Fibroblast of skin of left biceps (primary cell): ENCODE data around the gene EVC.
"Not testable (repeated sequence)": the region's sequence is repeated elsewhere in the genome, so short reads cannot be mapped to it uniquely, and the experiment has no call there.

ENCODE experiments used
- DNase-seq, 2 experiments: peaks; one replicate each; pipeline ENCODE4 v3.0.0-alpha.2; 2013; ENCODE audit warnings: low read depth in 2 of 2

Gene EVC

DNA sequence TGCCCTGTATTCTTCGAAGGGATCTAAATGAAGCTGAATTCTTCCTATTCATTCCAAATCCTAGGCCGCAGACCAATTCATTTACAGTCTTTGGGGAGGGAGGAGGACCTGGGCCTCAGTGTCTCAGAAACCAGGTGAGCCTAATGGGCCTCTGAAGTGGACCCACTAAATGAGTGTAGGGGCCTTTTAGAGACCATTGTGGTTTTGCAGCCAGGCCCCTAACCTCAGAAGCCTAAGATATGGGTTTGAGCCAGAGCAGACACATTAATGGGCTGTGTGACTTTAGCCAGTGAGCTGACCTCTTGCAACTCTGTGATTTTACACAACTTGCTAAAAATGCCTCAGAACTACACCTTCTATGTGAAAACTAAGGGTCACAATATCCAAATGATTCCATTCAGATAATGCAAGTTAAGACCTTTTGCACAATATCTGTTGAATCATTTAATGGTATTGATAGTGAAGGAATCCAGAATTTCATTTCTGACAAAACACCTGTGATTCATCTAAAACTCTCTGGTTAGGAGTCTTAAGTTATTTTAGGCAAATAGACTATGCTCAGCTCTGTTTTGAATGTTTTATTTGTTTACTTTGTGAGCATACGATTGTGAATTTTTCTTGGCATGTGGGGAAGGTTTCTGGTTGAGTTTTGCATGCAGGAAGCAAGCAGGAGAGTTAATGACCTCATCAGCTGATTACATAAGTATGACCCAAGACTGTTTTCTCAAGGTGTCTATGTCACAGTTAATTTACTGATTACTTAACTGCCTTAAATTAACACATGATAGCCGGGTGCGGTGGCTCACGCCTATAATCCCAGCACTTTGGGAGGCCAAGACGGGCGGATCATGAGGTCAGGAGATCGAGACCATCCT, 75.0 kb downstream of the EVC start:
- no peak for DNase-seq

DNA sequence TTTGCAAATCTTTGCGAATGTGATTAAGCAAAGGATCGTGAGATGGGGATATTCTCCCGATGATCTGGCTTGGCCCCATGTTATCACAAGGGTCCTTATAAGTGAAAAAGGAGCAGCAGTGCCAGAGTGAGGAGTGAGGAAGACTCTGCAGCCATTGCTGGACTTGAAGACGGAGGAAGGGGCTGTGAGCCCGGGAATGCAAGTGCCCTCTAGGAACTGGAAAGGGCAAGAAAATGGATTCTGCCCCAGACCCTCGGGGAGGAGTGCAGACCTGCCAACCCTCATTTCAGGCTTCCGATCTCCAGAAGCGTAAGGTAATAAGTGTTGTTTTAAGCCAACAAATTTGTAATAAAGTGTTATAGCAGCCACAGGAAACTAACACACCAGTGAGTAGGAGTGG, 76.3 kb downstream of the EVC start:
- DNase-seq: no peak

DNA sequence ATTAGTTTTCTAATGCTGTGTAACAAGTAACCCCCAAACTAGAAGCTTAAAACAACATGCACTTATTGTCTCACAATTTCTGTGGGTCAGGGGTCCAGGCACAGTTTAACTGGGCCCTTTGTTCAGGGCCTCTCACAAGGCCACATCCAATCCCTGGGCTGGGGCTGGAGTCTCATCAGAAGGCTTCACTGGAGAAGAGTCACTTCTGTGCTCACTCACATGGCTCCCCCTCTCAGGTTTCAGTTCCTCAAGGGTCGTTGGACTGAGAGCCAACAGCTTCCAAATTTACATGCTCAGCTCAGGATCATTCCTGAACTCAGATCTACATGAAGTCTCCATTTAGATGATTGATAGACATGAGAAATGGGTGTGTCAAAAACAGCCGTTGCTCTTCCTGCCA, 77.1 kb downstream of the EVC start:
- no peak for DNase-seq

DNA sequence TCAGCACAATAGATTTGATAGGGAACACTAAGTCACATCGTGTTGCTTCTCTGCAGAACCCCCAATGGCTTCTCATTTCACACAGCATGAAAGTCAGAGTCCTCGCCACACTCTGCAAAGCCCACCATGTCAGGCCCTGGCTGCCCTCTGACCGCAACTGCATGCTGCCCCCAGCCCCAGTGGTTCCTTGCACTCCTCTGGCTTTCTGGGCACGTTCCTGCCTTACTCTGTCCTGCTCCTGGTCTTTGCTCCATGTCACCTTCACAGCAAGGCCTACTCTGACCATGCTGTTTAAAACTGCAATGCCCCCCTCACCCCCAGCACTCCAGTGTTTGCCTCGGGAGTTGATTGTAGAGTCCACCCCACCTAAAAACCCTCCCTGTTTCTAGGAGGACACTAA, 78.1 kb downstream of the EVC start:
- no peak for DNase-seq

DNA sequence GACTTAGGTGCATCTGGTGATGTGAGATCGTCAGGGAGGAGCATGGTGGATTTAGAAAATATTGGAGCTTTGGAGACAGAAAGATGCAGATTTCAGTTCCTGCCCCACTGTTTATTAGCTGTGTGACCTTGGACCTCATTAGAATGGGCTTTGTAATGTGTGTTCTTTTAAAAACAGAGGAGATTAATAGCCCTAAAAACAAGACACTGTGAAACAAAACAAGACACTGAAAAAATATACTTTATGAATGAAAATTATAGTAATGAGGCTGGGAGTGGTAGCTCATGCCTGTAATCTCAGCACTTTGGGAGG, 79.5 kb downstream of the EVC start:
- no peak for DNase-seq

DNA sequence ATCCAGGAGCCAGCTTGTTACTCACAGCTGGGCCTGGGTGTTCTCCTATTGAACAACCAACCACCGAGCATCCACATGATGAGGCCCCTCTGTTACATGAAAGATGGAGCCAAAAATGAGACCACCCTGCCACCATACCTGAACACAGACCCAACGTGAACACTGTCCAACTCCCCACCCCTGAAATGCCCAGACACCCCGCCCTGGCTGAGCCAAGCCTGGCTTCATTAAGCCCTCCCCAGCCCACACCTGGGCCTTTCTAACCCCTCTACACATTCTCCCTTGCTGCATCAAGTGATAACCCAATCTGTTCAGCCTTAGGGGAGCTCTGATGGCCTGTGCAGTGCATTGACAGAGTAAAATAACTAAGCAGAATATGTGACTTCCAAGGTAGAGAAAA, 80.7 kb downstream of the EVC start:
- DNase-seq: no peak

DNA sequence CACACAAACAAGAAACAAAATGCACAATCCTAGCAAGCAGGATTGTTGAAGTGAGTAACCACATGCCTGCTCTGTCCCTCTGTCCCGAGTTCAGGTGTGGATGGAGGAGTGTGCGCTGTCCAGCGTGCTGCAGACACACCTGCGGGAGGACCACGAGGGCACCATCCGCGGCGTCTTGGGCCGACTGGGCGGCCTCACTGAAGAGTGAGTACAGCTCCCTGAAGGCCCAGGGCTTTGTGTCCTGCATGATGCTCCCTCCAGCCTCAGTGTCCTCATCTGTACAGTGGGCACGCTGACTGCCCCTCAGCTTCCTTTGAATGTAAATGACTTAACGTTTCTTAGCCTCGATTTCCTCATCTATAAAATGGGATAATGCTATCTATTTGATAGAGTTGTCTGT, 82.5 kb downstream of the EVC start:
- no peak for DNase-seq

DNA sequence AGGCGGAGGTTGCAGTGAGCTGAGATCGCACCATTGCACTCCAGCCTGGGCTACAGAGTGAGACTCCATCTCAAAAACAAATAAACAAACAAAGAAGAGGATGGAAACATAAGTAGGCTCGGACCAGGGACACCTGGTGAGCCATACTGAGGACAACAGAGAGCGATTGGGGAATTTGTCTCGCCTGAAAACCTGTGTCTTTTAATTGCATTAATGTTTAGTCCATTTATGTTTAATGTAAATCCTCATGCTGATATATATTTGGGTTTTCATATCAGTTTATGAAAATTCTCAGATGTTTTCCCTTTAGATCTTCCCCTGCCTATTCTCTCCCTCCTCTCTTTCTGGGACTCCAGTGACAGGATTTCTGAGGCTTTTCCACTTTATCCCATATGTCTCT, 84.6 kb downstream of the EVC start:
- no peak for DNase-seq

DNA sequence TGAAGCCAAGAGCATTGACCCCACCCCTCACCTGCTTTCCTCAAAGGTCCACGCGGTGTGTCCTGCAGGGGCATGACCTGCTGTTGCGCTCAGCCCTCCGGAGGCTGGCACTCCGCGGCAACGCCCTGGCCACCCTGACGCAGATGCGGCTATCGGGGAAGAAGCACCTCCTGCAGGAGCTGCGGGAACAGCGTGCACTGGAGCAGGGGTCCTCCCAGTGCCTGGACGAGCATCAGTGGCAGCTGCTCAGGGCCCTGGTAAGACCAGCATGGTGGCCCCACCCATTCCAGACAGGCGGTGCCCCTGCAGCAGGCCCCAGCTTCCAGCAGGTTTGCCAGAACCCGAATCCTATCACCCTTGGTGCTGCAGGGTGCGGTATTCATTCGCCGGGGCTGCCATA, 86.0 kb downstream of the EVC start:
- DNase-seq: no peak

DNA sequence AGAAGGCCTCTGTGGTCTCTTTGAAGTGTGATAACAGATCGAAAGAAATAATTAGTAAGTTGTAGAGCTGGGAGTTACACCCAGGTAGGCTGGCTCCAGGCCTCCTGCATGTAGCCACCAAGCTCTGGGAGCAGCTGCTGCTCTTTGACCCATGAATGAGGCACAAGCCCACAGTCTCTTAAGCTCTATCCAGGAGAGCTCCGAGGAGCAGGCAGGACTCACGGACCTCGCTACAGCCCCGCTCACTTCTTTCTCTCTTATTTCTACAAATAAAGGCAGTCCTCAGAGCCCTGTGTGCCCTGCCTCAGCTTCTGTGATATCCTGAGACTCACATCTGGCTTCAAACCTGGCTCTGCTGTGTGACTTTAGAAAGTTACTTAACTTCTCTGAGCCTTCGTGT, 86.9 kb downstream of the EVC start:
- no peak for DNase-seq

DNA sequence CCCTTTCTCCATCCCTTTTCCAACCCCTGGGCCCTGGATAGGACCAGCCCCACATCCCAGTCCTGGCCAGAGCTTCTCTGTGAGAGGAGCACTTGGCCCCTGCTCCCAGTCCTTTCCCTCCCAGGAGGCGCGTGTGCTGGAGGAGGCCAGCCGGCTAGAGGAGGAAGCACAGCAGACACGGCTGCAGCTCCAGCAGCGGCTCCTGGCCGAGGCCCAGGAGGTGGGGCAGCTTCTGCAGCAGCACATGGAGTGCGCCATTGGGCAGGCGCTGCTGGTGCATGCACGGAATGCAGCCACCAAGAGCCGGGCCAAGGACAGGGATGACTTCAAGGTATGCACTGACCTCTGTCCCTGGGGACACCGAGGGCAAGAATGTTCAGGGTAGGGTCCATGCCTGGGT, 87.5 kb downstream of the EVC start:
- no peak for DNase-seq

DNA sequence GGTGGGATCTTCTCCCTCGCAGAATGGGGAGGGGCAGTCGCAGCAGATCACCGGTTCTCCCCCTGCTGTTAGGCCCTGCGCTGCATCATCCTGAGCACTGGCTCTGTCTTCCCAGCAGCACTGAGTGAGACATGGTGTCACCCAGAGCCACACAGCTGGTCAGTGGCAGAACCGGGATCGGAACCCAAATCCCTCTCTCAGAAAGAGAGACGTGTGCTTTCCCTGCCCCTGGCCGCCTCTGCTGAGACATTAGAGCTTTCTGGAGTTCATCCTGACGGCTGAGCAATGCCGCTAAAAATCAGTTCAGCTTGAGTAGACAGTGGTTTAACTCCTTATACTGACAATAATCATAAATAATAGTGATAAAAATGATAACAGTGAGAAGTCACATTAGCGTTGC, 87.9 kb downstream of the EVC start:
- no peak for DNase-seq

DNA sequence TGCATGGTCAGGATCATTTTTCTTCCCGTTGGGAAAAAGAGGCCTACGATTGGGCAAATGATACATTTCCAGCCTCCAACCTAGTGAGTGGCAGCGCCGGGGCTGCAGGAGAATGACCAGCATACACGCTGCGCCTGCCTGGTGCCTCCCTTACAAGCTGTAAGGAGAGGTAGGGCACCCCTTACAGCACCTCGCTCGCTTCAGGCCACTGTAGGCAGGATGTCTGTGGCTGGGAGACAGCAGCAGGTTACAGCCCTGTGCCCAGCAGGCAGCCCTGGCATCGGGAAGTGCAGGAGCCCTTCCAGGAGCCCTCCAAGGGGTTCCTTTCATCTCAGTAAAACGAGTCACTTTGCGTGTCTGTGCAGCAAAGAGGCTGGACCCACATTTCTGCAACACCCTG, 88.4 kb downstream of the EVC start:
- DNase-seq: no peak

DNA sequence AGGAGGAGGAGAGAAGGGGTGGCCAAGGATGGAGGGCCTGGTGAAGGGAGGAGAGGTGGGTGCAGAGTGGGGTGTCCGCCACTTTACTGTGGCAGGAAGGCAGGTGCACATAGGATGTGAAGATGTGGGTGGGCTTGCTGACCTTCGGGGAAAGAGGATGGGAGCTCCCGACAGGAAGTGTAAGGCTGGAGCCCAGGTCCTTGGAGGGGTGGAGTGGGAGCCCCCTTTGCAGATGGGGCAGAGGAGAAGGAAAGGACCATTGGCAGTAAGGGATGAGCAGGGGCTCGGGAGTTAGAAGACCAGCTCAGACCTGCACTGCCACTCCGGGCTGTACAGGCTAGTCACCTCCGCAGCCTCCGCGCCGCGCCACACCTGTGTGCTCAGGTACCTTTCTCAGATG, 89.5 kb downstream of the EVC start:
- no peak for DNase-seq

DNA sequence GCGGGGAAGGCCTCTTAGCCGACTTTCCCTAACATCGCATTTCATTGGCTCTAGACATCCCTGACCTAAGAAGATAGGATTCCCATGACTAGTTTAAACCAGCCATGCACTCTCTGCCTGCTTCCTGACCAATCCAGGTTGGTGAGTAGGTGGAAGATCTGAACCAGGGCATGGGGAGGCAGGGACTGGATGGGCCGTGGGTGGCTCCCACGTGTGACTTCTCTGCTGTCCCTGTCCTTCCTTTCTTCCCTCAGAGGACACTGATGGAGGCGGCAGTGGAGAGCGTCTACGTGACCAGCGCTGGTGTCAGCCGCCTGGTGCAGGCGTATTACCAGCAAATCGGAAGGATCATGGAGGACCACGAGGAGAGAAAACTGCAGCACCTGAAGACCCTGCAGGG, 90.7 kb downstream of the EVC start:
- no peak for DNase-seq

DNA sequence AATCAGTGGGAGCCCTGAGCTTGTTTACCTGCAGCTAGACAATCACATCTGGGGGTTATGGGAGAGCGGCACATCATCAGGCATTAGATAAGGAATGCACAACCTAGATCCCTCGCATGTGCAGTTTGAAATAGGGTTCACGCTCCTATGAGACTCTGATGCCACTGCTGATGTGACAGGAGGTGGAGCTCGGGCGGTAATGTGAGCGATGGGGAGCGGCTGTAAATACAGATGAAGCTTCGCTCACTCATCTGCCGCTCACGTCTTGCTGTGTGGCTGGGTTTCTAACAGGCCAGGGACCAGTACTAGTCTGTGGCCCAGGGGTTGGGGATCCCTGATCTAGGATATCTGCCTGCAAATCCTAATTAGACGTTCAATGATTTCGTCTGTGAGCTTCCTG, 91.6 kb downstream of the EVC start:
- DNase-seq: no peak

DNA sequence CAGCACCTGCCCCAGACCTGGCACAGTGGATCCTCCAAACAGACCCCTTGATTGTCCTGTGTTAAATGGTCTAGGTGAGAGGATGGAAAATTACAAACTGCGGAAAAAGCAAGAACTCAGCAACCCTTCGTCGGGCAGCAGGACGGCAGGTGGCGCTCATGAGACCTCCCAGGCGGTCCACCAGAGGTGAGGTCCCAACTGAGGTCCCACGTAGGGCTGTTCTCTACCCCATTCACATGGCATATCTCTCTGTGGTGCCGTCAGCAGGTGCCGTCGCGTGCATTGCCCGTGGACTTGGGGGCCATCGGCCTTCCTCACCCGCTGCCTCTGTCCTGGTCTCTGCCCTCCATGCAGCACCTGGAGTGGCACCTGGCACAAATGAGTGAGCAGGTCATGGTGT, 93.7 kb downstream of the EVC start:
- no peak for DNase-seq

DNA sequence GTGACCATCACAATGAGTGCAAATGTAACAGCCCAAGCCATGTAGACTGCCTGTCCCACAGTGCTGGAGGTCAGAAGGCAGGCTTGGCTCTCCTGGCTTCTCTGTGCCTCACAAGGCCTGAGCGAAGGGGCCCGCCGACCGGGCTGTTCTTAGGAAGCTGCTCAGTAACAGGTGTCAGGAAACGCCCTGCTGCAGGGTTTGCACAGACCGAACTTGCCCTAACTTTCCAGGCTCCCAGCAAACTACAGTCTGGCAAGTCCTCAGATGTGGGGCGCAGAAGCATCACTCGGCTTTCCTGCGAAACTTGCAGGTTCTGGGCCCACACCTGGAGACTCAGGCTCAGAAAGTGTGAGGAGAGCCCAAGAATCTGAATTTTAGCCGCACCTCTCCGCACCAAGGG, 94.3 kb downstream of the EVC start:
- DNase-seq: no peak

DNA sequence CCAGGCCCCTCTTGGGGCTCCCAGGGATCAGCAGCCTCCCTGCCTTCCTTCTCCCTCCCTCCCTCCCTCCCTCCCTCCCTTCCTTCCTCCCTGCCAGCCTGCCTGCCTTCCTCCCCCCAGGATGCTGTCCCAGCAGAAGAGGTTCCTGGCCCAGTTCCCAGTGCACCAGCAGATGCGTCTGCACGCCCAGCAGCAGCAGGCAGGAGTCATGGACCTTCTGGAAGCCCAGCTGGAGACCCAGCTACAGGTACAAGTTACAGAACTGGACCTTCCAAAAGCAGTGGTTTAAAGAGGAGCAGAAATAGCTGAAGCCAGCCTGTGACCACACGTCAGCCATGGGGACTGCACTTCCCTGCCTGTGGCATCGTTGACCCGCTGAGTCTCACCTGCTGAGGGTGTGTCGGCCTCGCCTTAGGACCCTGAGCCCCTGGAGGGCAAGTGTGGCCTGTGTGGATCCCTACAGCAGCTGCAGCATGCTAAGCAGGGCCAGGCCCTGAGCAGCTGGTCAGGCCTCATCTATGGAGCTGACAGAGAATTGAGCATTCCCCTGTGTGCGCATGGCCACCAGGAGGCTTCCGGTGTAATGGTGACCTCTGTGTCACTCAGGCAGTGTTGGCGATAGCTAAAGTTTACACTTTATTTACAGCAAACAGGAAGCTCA, 97.2 kb downstream of the EVC start:
- DNase-seq: no peak

DNA sequence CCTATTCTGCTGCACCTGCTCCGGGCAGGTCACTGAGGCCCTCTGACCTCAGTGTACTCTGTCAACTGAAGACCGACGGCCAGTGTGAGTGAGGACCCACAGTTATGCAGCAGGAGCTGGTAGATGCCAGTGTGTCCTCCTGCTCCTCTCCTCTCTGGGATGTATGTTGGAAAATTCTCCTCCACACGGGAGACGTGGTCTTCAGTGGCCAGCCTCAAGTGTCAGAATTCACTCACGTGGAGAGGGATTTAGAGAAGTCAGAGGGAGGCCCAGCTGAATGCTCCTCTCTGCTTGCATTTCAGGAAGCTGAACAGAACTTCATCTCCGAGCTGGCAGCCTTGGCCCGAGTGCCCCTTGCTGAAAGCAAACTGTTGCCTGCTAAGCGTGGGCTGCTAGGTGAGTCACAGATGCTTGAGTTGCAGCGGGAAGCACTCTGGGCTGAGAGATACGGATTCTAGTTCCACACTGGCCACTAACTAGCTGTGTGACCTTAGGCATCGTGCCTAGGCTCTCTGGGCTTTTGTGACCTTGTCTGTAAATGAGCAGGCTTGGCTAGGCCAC, 98.3 kb downstream of the EVC start:
- DNase-seq: no peak

DNA sequence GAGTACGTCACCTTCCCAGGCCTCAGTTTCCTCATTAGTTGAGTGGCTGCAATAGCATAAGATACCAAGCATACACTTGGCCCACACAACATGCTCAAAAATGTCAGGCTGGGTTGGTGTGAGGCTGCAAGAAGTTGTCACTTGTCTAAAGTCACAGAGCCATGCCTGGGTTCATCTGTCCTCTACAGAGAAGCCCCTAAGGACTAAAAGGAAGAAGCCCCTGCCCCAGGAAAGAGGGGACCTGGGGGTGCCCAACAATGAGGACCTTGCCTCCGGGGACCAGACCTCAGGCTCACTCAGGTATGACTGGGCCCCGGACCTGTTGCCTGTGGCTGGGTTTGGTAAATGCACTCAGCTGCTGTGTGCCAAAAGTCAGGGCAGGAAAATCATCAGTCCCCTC, 99.2 kb downstream of the EVC start:
- no peak for DNase-seq

DNA sequence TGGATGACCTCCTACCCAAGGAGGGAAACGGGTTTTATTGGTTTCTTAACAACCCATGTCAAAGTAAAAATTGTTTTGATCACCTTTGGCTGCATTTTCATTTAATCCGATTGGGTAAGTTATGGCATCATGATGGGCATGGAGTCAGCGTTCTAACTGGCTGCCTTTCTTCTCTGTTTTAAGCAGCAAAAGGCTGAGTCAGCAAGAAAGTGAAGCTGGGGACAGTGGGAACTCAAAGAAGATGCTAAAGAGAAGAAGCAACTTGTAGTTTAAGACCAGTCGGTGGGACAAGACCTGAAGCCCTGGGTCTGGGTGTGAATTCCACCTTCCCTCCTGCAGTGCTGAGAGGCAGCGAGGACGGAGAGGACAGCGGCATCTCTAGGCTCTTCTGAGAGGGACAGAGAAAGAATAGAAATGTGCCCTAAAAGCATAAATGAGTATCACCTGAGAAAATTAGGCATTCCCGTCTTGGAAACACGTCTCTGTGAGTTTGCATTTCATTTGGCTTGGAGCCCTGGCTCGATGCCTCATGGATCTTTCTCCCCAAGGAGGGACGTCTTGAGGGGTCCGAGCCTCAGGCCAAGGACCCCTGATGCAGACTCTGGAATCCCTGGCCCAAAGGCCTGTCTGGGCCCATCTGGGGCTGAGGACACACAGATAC, 99.9 kb downstream of the EVC start:
- no peak for DNase-seq

DNA sequence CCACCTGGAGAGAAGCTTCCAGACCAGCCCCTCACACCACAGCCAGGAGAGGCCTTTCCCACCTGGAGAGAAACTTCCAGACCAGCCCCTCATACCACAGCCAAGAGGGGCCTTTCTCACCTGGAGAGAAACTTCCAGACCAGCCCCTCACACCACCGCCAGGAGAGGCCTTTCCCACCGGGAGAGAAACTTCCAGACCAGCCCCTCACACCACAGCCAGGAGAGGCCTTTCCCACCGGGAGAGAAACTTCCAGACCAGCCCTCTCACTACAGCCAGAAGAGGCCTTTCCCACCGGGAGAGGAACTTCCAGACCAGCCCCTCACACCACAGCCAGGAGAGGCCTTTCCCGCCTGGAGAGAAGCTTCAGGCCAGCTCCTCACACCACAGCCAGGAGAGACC, 101.1 kb downstream of the EVC start:
- DNase-seq: not testable (repeated sequence)
